HG02763 (cell line): ENCODE data around the gene MID2.
"Not testable (repeated sequence)": the region's sequence is repeated elsewhere in the genome, so short reads cannot be mapped to it uniquely, and the experiment has no call there.

ENCODE experiments used
- ATAC-seq: cut with Tn5 transposase; IDR thresholded peaks from one replicate; pipeline ENCODE4 v1.9.1; 2021; ENCODE audit warnings: mild to moderate bottlenecking, moderate library complexity; ENCODE audit not compliant: unreplicated experiment

MID2 gene, protein sequence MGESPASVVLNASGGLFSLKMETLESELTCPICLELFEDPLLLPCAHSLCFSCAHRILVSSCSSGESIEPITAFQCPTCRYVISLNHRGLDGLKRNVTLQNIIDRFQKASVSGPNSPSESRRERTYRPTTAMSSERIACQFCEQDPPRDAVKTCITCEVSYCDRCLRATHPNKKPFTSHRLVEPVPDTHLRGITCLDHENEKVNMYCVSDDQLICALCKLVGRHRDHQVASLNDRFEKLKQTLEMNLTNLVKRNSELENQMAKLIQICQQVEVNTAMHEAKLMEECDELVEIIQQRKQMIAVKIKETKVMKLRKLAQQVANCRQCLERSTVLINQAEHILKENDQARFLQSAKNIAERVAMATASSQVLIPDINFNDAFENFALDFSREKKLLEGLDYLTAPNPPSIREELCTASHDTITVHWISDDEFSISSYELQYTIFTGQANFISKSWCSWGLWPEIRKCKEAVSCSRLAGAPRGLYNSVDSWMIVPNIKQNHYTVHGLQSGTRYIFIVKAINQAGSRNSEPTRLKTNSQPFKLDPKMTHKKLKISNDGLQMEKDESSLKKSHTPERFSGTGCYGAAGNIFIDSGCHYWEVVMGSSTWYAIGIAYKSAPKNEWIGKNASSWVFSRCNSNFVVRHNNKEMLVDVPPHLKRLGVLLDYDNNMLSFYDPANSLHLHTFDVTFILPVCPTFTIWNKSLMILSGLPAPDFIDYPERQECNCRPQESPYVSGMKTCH

DNA sequence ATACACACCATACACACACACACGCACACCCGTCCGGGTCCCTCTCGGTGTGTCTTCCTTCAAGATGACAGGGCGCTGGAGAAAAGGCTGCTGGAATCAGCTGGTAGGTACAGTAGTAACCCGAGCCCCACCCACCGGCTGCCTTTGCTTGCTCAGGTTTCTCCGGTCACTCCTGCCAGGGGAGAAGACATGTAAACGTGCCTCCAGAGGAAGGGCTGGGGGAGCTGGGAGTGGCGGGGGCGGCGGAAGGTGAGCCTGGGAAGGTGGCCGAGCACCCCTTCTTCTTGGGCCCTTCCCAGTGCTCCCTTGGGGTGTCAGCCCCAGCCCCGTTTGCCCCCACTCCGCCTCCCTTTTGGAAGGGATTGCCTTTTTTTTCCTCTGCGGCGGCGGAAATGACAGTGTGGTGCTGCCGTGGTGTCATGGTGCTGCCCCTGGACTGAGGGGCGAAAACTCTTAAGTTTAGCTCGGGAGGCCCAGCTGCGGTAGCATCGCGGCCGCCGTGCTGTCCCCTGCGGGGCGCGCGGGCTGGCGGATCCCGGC is at the start of gene MID2:
Gene MID2, plus strand, starts transcription at position 169 of the 540 bp plus-strand sequence. CDS start 561 bp downstream, outside the sequence.
- ATAC-seq, result peak; percentile 42

DNA sequence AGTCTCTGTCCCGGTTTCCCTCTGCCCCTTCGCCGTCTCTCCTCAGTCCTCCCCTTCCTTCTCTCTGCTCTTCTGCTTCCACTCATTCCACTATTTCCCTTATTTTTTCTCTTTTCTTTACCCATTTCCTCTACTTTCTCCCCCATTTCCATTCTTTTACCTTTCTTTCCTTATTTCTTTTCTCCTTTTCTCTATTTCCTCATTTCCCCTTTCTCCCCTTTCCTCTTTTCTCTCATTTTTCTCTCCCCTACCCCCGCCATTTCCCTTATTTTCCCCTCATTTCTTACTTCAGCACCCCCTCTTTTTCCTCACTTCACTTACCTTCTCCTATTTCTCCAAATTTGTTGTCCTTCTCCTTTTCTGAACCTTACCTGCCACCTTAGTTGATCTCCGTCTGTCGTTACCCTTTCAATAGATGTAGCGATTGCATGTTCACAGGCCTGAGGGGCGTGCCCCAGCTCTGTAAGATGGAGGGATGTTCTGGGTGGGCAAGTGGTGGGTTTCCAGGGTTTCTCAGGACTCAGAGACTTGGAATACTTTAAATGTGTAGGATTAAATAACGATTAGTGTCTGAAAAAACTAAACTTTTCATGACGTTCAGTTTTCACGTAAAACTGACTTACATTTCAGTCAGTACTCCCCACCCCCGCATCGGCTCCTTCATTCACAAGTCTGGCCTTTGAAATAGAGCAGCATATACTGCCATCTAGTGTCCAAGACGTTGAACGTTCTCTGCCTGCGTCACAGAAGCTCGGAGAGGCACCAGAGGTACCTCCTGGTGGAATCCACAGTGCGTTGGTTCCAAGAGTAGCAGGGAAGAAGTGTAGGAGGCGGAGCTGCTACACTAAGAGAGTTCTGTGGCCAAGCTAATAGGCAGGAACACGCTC is 48.8 kb upstream of the MID2 start:
- peak; percentile 68 for ATAC-seq

DNA sequence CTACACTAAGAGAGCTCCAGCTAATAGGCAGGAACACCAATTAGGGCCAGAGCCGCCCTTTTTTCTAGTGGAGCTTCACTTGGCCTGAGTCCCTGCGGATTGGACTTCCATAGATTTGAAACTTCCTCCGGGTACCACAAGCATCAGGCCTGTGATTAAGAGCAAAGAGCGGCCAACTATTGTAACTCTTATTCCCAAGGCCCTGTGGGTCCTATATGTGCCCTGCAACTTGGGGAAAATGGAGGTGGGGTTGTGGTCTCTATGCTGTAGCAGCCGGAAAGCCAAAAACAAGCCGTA is 48.2 kb upstream of the MID2 start, which contains the start of gene NCBP2L:
Gene NCBP2L, plus strand, starts transcription at position 198 of the 297 bp plus-strand sequence. CDS start 16,488 bp downstream, outside the sequence.
- ATAC-seq, result no peak

DNA sequence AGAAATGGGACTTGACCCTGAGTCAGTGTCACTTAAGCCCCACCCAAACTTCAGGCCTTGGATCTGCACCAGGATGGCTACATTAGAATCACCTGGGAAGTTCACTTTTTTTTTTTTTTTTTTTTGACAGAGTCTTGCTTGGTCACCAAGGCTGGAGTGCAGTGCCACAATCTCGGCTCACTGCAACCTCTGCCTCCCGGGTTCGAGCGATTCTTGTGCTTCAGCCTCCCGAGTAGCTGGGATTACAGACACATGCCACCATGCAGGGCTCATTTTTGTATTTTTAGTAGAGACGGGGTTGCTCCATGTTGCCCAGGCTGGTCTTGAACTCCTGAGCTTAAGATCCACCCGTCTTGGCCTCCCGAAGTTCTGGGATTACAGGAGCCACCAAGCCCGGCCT is 45.1 kb upstream of the MID2 start:
- no peak for ATAC-seq

DNA sequence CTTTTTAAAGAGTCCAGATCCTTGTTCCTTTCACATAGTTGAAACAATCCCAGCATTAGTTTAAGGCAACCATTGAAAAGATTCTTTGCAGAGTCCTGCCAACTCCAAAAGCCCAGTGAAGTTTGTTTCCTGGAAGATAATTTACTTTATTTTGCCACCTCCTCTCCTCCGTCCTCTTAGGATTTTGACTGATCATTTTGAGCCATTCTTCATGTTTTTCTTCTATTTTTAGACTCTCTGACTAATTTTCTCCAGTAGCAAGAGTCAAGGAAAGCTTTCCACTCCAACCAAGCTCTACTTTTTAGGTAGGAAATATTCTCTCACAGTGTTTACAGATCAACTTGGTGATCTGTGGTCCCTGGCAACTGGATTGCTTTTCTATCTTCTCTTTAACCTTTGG is 37.8 kb upstream of the MID2 start:
- no peak for ATAC-seq

DNA sequence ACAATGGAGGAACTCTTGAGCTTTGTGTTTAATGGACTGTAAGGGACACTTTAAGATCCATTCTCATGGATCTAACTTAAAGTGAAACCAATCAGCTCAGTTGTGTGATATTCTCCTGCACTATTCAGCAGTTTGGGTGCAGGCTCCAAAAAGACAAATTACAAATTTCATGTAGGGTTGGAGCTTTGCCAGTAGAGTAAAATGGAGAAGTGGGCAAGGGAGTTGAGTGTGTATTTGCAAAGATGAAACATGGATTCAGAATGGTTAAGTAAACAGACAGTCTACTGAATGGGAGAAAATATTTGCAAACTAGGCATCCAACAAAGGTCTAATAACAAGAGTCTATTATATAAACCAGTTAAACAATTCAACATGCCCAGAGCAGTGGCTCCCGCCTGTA is 21.2 kb upstream of the MID2 start:
- ATAC-seq, result no peak

DNA sequence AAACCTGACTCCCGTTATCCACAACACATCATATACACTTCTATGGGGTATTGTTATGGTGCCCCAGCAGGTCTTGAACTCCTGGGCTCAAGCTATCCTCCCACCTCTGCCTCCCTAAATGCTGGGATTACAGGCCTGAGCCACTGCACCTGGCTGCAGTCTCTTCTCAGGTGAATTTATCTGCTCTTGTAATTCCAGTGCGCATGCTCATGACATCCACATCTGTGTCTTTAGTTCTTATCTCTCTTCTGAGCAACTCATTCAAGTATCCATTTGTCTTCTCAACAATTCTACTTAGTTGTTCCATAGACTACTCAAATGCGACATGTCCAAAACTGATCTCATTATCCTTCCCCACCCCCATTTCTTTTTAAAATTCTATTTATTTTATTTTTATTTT is 20.5 kb upstream of the MID2 start:
- no peak for ATAC-seq

DNA sequence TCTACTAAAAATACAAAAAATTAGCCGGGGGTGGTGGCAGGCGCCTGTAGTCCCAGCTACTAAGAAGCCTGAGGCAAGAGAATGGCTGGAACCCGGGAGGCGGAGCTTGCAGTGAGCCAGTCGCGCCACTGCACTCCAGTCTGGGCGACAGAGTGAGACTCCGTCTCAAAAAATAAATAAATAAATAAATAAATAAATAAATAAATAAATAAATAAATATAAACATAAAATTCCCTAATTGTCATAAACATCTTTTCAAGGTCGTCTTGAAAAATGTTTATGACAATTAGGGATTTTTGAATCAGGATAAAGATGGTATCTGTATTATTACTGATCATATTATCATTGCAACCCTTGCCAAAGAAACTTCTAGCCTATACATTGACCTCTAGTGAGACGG is 15.6 kb upstream of the MID2 start:
- ATAC-seq, result not testable (repeated sequence)

DNA sequence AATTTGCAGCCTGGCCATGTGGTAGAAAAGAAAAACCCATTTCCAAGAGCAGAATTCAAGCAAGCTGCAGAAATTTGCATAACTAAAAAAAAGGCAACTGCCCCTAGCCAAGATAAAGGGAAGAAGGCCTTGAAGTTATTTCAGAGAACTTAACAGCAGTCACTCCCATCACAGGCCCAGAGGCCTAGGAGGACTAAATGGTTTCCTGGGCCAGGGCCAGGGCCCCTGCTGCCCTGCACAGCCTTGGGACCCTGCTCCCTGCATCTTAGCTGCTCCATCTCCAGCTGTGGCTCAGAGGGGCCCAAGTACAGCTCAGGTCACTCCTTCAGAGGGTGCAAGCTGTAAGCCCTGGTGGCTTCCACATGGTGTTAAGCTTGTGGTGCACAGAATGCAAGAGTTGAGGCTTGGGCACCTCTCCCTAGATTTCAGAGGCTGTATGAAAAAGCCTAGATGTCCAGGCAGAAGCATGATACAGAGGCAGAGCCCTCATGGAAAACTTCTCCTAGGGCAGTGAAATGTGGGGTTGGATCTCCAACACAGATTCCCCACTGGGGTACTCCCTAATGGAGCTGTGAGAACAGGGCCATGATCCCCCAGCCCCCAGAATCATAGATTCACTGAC is 6.7 kb upstream of the MID2 start:
- ATAC-seq, result no peak

DNA sequence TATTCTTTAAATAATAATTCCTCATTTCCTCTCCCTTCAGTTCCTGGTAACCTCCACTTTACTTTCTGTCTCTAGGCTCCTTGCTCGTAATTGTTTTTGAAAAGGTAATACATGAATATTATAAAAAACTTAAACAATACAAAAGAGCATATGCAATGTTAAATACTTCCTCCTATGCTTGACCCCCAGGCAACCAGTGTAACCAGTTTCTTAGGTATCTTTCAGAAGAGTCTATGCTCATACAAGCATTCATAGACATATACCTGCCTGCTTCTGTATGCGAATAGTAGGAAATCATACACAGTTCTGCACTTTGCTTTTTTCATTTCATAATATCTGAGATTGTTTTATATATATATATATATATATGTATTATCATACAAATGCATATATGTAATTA is 2.6 kb upstream of the MID2 start:
- no peak for ATAC-seq

DNA sequence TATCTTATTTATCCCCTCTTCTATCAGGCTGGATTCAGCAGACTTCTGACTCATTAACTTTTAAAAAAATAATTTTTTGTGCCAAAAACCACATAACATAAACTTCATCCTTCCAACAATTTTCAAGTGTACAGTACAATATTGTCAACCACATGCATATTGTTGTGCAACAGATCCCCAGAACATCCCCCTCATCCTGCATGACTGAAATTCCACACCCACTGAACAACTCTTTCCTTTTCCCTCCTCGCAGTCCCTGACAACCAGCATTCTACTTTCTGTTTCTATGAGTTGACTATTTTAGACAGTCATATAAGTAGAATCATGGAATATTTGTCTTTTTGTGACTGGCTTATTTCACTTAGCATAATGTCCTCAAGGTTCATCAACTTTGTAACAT is 2.2 kb upstream of the MID2 start:
- ATAC-seq, result no peak

DNA sequence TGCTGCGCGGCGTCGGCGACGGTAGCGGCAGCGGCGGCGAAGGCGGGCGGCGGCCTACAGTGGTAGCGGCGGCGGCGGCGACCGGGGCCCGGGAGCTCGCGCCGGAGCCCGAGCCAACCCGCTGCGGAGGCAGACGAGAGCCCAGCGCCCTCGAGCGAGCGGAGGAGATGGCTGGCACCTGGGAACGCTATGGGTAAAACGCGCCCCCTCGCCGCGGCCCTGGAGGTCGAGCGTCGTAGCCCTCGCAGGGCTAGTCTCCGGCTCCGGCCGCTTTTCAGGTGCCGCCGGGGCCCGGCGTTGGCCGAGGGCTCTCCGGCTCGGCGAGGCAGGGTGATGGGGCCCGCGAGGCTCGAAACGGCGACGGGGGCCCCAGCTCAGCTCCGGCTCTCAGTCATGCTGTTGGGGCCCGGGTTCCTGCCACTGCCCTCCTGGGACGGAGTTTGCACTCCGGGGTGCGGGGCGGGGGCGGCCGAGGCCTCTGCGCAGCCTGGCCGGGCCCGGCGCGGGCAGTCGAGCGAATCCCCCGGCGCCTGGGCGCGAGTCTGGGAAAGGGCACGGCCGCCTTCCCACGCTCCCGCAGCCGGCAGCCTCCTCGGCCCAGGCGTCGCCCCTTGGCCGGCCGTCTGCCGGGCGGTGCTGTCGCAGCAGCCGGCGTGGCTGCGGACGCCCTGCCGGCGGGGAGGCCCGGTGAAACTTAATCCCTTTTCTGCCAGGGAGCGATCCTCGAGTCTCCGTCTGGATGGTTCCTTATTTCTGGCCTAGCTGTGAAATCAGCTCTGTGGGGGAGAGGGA is 768 bp downstream of the MID2 start:
- peak; percentile 39 for ATAC-seq

DNA sequence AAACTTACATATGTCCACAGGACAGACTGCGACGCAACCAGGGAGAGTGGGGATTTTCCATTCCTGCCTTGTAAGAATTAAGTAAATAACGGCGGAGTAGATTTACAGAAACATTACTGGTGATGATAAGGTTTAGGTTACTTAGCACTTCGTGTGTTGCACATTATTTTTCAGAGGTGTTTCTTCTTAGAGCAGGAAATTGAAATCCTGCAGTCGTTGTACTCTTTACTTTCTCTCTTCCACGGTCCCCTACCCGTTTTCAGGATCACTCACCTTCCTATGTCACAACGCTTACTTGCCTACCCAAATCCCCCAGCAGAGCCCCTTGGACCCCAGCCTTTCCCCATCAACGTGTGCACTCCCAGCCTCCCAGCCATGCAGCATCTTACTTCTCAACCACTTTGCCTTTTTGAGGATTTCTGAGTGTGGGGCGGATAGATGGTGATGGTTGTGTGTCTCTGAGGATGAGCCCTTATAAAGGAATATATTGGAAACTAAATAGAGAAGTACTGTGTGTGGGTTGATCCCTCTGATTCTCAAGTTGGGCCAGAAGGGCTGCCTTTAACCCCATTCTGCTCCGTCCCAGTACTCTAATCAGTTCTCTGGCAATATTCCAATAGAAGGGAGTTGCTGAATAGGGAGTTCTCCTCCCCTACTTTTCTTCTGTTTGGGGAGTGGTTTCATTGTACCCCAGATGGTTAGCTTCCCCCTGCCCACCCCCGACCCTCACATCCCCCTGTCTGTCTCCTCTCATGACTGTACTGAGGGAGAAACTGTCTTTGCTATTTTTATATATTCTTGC is 1.6 kb downstream of the MID2 start:
- ATAC-seq, result no peak

DNA sequence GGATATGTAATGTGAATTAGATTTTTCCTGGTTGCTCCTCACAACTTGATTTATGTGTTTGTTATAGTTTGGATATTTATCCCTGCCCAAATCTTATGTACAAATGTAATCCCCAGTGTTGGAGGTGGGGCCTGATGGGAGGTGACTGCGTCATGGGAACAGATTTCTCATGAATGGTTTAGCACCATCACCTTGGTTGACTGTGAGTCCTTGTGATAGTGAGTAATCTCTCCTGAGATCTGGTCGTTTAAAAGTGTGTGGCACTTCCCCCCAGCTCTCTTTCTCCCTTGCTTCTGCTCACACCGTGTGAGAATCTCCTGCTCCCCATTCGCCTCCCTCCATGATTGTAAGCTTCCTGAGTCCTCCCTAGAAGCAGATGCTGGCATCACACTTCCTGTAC is 2.2 kb downstream of the MID2 start:
- no peak for ATAC-seq

DNA sequence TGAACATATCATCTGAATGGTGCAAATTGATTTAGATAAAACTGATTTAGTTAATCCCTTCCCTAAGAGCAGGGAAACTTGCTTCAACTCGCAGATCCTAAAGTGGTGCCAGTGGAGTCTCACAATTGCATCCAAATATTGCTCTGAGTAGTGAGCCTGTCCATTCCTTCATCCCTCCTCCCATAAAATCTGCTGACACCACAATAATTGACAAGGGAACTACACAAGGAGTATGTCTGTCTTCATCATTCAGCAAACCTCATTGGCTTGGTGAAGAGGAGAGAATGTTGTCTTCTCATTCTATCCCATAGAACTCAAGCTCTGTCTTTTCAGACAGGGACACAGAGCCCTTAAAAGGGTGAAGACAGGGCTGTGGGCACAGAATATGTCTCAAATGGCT is 4.2 kb downstream of the MID2 start:
- no peak for ATAC-seq

DNA sequence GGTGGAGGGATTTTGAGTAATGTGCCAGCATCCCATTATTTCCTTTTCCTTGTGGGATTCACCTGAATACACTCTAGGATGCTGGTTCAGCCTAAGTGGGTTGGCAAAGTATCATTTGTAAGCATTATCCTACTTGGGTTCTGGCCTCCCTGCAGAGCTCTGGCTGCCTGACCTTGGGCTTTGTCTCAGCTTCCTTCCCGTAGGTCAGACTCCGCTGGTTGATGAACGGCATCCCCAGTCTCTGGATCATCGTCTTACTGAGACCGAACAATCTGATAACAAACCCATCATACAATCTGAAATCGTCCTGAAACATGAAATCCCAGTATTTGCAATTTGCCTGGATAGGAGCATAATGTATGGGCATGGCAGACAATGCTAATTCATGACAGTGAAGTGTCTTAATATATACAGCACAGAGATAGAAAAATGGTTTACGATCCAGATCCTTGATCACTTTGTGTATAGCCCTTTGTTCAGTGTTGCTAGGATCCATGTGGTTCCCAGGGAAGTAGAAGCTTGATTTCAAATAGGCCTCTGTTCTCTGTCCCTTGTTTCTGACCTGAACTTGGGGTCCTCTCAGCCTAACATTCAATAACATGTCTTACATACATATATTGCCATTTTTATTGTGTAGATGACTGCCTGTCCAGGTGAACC is 5.5 kb downstream of the MID2 start:
- ATAC-seq, result no peak

DNA sequence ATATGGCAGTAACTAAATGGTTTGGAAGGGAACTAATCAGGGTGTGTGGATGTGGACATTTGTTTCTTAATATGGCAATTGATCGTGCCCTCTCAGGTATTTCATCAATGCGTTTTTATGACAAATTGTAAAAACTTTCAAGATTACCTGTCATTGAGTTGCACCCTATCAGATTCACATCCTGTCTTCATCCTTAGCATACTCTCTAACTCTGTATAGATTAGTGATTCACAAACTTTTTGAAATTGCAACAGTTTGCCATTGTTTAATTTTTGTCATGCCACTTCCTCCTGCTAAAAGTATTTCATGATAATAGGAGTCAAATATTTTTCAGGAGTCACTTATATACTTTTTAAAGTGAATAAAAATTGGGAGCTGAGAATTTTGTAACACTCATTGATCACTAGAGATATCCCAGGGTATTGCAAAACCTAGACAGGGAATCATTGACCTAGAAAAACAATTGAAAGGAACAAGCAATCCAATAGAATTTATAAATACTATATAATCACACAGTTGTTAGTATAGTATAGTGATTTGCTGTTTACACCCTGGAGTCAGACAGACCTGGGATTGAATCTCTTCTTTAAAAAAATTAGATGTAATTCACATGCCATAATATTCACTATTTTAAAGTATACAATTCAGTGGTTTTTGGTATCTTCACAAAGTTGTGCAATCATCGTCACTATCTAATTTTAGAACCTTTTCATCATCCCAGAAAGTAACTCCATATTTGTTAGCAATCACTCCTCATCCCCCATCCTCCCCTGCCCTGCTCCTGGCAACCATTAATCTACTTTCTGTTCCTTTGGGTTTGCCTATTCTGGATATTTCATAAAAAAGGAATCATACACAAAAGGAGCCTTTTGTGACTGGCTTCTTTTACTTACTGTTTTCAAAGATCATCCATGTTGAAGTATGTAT is 8.9 kb downstream of the MID2 start:
- no peak for ATAC-seq
